ENCODE results near the gene NFKBIE. TPM values are rescaled to one million over a fixed set of nuclear protein-coding genes. Genes with fewer than 3 reads are reported as not detected.

NFKBIE gene
- total and polyA plus RNA-seq, 9 of the 15 experiments (the other 6 are each of a cell fraction or from before 2014, with no cell fraction given): 2.1 to 16.4 (median 11.7) TPM

DNA sequence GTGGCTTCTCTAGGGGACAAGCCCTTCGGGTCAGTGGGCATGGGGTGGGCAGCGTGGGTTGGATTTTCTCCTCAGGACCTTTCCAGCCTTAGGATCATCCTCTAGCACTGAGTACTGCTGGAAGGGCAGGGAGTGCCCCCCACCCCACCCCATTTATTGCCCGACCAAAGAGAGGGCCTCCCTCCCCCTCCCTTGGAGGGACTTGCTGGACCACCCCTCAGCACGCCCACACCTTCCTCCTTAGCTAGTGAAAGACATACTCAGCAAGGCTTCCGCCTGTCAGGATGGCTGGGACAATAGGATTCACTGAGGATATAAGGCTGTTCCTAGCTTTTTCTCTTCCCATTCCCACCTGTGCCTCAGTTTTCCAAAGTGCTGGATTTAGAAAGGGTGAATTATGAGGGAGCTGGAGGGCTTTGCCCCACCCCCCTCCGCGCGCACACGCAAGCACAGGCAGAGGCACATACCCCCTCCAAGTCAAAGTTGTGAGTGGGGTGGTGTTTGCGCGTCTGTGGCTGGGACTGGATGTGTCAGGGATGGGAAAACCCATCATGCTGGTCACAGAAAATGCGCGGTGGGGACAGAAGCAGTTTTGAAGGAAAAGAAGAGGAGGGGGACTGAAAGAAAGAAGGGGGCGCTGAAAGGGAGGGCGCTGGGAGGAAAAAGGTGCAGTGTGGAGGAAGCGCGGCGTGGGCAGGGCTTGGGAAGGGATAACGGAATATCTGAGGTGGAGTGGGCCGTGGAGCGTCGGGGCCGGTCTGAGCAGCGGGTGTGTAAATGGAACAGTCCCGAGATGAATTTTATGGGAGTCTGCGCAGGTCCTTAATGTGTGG lies 42.6 kb downstream of the NFKBIE start (continued):
- TF ChIP-seq HDAC1 (IDR thresholded peaks at IDR 0.05): peak in 1 of 2 experiments; percentile 38; a peak in 1 of 4 replicates
- no peak for TF ChIP-seq ZNF347 (CRISPR knock-in tag; IDR thresholded peaks at IDR 0.05; ENCODE audit: low read depth)

DNA sequence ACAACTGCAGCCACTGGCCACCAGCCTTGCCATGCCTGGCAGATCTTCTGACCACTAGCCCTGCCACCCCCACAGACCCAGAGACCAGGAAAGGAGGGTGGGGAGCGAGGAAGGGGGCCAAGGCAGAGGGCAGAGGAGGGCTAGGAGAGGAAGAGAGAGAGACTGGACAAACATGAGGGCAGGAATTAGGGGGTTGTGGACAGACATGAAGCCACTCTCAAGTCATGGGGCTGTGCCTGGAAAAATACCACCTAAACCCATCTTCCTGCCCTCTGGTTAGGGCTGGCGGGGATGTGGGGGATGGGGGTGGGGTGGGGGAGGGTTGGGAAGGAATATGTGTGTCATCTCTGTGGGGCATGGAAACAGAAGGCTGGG lies 43.4 kb downstream of the NFKBIE start:
- in situ Hi-C loops (cut with MboI) (no loop called here), intact Hi-C loops (cut with micrococcal nuclease) (loop anchor here (2.0 to 10.0 kb wide), 2 partner anchors 17 to 587 kb away; partner anchors contain the start of gene MAD2L1BP)
- Histone ChIP-seq H3K9me1 (ENCODE audit: control insufficient read depth, insufficient read depth, low read length) (no peaks in the 10 kb centered on the region), H3K9ac (ENCODE audit: insufficient read depth in 1 of 2, low read depth in 2 of 2, low read length in 2 of 2) (peak overlapping the region in 1 of 2 experiments; percentile 61; a peak in 1 of 4 replicates), H3K4me1 (replicated peaks in 1 of 2; ENCODE audit: control insufficient read depth in 2 of 2, insufficient read depth in 2 of 2, low read length in 2 of 2) (peaks cover 74 to 88% of the 10 kb centered on the region in 2 experiments), H2AFZ (ENCODE audit: low read depth, low read length) (0 out of 2 replicates have a peak overlapping the region, but pooled peaks have one; percentile 10), H3K4me2 (ENCODE audit: insufficient read depth, low read length) (no peak overlapping the region; the same call in 1 of the 2 replicates), H3K79me2 (ENCODE audit: control insufficient read depth, insufficient read depth, low read length) (peaks cover 39% of the 10 kb centered on the region), H4K20me1 (replicated peaks; ENCODE audit: control insufficient read depth, insufficient read depth, low read length) (0 out of 2 replicates have a peak, but pooled peaks cover 3% of the 10 kb centered on the region), H3K27ac (ENCODE audit: extremely low read depth, low read depth, low read length) (no peak overlapping the region), H3K4me3 (no peak overlapping the region), H3K36me3 (ENCODE audit: control insufficient read depth, insufficient read depth, low read length) (peaks cover 2% of the 10 kb centered on the region; the same call in 1 of the 3 replicates), H3K9me3 (replicated peaks; ENCODE audit: control insufficient read depth, insufficient read depth, low read depth, low read length) (no peaks in the 10 kb centered on the region), H3K27me3 (ENCODE audit: control insufficient read depth in 2 of 2, insufficient read depth in 2 of 2, low read length in 2 of 2) (no peaks in the 10 kb centered on the region)
- ATAC-seq: no peak
- no peak for DNase-seq (ENCODE audit: extremely low read depth in 1 of 4, low spot score in 3 of 4)
- POLR2A ChIA-PET: interaction anchor here (0.8 to 6.8 kb wide), 6 partner anchors 13 to 62 kb away, joined by 3 to 52 read pairs (median 6); partner anchors contain the start of gene HSP90AB1
- FAIRE-seq: no peak
- 78% methylated on average over 2 of the region's 2 CpGs for WGBS (ENCODE audit: insufficient coverage, low coverage, missing lambda C conversion rate)
- CTCF ChIA-PET (ENCODE audit: low intra/inter-chr PET ratio): interaction anchor here (1.9 kb wide), 1 partner anchor 49 kb away, joined by 5 read pairs; no protein-coding TSS in a partner anchor
- no TSS peak for BruUV-seq (replicated peaks)
- TF ChIP-seq BRCA1 (IDR thresholded peaks at IDR 0.05) (no peak), BRCA1 (CRISPR knock-in tag; IDR thresholded peaks at IDR 0.05) (no peak), ADNP (tag; IDR thresholded peaks at IDR 0.05) (no peak), MCM7 (IDR thresholded peaks at IDR 0.05) (no peak), ZNF174 (CRISPR knock-in tag; IDR thresholded peaks at IDR 0.05) (no peak), ZNF239 (CRISPR knock-in tag; IDR thresholded peaks at IDR 0.05) (no peak), FOS (IDR thresholded peaks at IDR 0.05; ENCODE audit: extremely low read depth, insufficient read length) (no peak), ESRRA (IDR thresholded peaks at IDR 0.05; ENCODE audit: borderline replicate concordance, low read depth) (no peak), ZNF717 (CRISPR knock-in tag; IDR thresholded peaks at IDR 0.05) (no peak), CAMTA2 (CRISPR knock-in tag; conservative IDR thresholded peaks at IDR 0.05) (no peak), ZNF699 (CRISPR knock-in tag; IDR thresholded peaks at IDR 0.05; ENCODE audit: insufficient replicate concordance) (no peak)
- TF ChIP-seq, protein P1, sequence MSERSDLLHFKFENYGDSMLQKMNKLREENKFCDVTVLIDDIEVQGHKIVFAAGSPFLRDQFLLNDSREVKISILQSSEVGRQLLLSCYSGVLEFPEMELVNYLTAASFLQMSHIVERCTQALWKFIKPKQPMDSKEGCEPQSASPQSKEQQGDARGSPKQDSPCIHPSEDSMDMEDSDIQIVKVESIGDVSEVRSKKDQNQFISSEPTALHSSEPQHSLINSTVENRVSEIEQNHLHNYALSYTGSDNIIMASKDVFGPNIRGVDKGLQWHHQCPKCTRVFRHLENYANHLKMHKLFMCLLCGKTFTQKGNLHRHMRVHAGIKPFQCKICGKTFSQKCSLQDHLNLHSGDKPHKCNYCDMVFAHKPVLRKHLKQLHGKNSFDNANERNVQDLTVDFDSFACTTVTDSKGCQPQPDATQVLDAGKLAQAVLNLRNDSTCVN (CRISPR knock-in tag; IDR thresholded peaks at IDR 0.05): peak; percentile 20; the same call in 1 of the 2 replicates
- TF ChIP-seq, protein P2, sequence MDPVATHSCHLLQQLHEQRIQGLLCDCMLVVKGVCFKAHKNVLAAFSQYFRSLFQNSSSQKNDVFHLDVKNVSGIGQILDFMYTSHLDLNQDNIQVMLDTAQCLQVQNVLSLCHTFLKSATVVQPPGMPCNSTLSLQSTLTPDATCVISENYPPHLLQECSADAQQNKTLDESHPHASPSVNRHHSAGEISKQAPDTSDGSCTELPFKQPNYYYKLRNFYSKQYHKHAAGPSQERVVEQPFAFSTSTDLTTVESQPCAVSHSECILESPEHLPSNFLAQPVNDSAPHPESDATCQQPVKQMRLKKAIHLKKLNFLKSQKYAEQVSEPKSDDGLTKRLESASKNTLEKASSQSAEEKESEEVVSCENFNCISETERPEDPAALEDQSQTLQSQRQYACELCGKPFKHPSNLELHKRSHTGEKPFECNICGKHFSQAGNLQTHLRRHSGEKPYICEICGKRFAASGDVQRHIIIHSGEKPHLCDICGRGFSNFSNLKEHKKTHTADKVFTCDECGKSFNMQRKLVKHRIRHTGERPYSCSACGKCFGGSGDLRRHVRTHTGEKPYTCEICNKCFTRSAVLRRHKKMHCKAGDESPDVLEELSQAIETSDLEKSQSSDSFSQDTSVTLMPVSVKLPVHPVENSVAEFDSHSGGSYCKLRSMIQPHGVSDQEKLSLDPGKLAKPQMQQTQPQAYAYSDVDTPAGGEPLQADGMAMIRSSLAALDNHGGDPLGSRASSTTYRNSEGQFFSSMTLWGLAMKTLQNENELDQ (CRISPR knock-in tag; IDR thresholded peaks at IDR 0.05; ENCODE audit: borderline replicate concordance): no peak
- TF ChIP-seq, protein P3, sequence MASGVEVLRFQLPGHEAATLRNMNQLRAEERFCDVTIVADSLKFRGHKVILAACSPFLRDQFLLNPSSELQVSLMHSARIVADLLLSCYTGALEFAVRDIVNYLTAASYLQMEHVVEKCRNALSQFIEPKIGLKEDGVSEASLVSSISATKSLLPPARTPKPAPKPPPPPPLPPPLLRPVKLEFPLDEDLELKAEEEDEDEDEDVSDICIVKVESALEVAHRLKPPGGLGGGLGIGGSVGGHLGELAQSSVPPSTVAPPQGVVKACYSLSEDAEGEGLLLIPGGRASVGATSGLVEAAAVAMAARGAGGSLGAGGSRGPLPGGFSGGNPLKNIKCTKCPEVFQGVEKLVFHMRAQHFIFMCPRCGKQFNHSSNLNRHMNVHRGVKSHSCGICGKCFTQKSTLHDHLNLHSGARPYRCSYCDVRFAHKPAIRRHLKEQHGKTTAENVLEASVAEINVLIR (CRISPR knock-in tag; IDR thresholded peaks at IDR 0.05): no peak
